IMR-90 (cell line): ENCODE results near the gene LTO1. TPM values are rescaled to one million over a fixed set of nuclear protein-coding genes. Genes with fewer than 3 reads are reported as not detected.

Experiments
- ATAC-seq: fragments of 200-7000 bp; cut with Tn5 transposase; 2 replicates; pipeline ENCODE4 v1.9.1; 2020; ENCODE audit warnings: low read depth, mild to moderate bottlenecking, moderate library complexity
- BruUV-seq: library from RNA; stranded (reverse); fragments of 400-500 nt; replicated peaks from 2 replicates; lab custom pipeline; 2021; lab: Mats Ljungman, UMichigan
- CTCF ChIA-PET: fragments of 300-600 bp; formaldehyde crosslinking; extraction: SDS; loops from one replicate; lab custom pipeline; 2021; ENCODE audit warnings: antibody characterized with exemption; lab: Yijun Ruan, JAX
- POLR2A ChIA-PET: fragments of 300-600 bp; sonication (Branson Sonifier 250); formaldehyde crosslinking; loops from one replicate; lab custom pipeline; 2022; ENCODE audit warnings: antibody characterized with exemption; ENCODE audit not compliant: unreplicated experiment; lab: Charles Lee
- DNase-seq: peaks from one replicate; pipeline ENCODE4 v3.0.0; 2013
- H2AFZ ChIP-seq: replicated peaks from 2 replicates; pipeline ENCODE3; 2013; ENCODE audit warnings: low read length, mild to moderate bottlenecking; ENCODE audit not compliant: poor library complexity
- H2AK5ac ChIP-seq: 2 replicates; pipeline ENCODE4 v1.6.1; 2013; ENCODE audit warnings: low read depth, low read length, inconsistent platforms
- H2AK9ac ChIP-seq: replicated peaks from 2 replicates; pipeline ENCODE3; 2013; ENCODE audit warnings: mild to moderate bottlenecking, low read depth, low read length, moderate library complexity; ENCODE audit not compliant: poor library complexity
- H2BK120ac ChIP-seq: 2 replicates; pipeline ENCODE4 v1.6.1; 2013; ENCODE audit warnings: low read depth, low read length, inconsistent platforms
- H2BK15ac ChIP-seq: 3 replicates; pipeline ENCODE4 v1.6.1; 2013; ENCODE audit warnings: low read depth, low read length, inconsistent platforms
- H2BK20ac ChIP-seq: 2 replicates; pipeline ENCODE4 v1.6.1; 2013; ENCODE audit warnings: low read depth, mild to moderate bottlenecking, inconsistent platforms, low read length, moderate library complexity
- H2BK5ac ChIP-seq: 2 replicates; pipeline ENCODE4 v1.6.1; 2013; ENCODE audit warnings: mild to moderate bottlenecking, low read depth, low read length, inconsistent platforms; ENCODE audit not compliant: poor library complexity, severe bottlenecking
- H3K14ac ChIP-seq: replicated peaks from 2 replicates; pipeline ENCODE4 v1.6.1; 2013; ENCODE audit warnings: low read depth, low read length, inconsistent platforms
- H3K18ac ChIP-seq: 2 replicates; pipeline ENCODE4 v1.6.1; 2013; ENCODE audit warnings: low read depth, low read length, control low read depth
- H3K23ac ChIP-seq: 2 replicates; pipeline ENCODE4 v1.6.1; 2013; ENCODE audit warnings: low read depth, low read length, inconsistent platforms
- H3K27ac ChIP-seq: 2 replicates; pipeline ENCODE4 v1.5.1; 2013; ENCODE audit warnings: mild to moderate bottlenecking, control low read depth, low read length; ENCODE audit not compliant: insufficient read depth
- H3K27me3 ChIP-seq: 2 replicates; pipeline ENCODE4 v1.6.1; 2013; ENCODE audit warnings: low read length; ENCODE audit not compliant: control insufficient read depth, insufficient read depth
- H3K36me3 ChIP-seq: 2 replicates; pipeline ENCODE4 v1.6.1; 2013; ENCODE audit warnings: low read length, mixed read lengths; ENCODE audit not compliant: control insufficient read depth, insufficient read depth
- H3K4ac ChIP-seq: 2 replicates; pipeline ENCODE4 v1.6.1; 2013; ENCODE audit warnings: low read depth, low read length, inconsistent platforms
- H3K4me1 ChIP-seq: 2 replicates; pipeline ENCODE4 v1.6.1; 2013; ENCODE audit warnings: low read length, mixed read lengths; ENCODE audit not compliant: control insufficient read depth, insufficient read depth
- H3K4me2 ChIP-seq: 2 replicates; pipeline ENCODE4 v1.6.1; 2013; ENCODE audit warnings: low read depth, mild to moderate bottlenecking, control low read depth, low read length, moderate library complexity
- H3K4me3 ChIP-seq: 2 replicates; pipeline ENCODE4 v1.5.1; 2013; ENCODE audit warnings: low read depth, mild to moderate bottlenecking, control low read depth, low read length, moderate library complexity; ENCODE audit not compliant: insufficient read depth
- H3K56ac ChIP-seq: 2 replicates; pipeline ENCODE4 v1.6.1; 2013; ENCODE audit warnings: low read length, inconsistent platforms; ENCODE audit not compliant: insufficient read depth; ENCODE audit errors: extremely low read depth
- H3K79me1 ChIP-seq, 2 experiments: 2 replicates each; pipeline ENCODE4 v1.6.1; 2013; ENCODE audit warnings: low read length in 2 of 2, inconsistent platforms in 1 of 2, low read depth in 1 of 2
- H3K9ac ChIP-seq: 2 replicates; pipeline ENCODE4 v1.6.1; 2013; ENCODE audit warnings: low read depth, low read length, control low read depth
- H3K9me1 ChIP-seq: 2 replicates; pipeline ENCODE4 v1.6.1; 2013; ENCODE audit warnings: low read length, inconsistent platforms; ENCODE audit not compliant: insufficient read depth
- H3K9me3 ChIP-seq: 2 replicates; pipeline ENCODE4 v1.6.1; 2013; ENCODE audit warnings: low read length; ENCODE audit not compliant: control insufficient read depth, insufficient read depth
- H4K20me1 ChIP-seq: 2 replicates; pipeline ENCODE4 v1.6.1; 2013; ENCODE audit warnings: low read length, inconsistent platforms; ENCODE audit not compliant: insufficient read depth
- H4K5ac ChIP-seq: 2 replicates; pipeline ENCODE4 v1.6.1; 2013; ENCODE audit warnings: mild to moderate bottlenecking, low read depth, low read length, control low read depth
- H4K8ac ChIP-seq, 2 experiments: 2 replicates each; pipeline ENCODE4 v1.6.1; 2013; ENCODE audit warnings: low read depth in 2 of 2, low read length in 2 of 2, control low read depth in 1 of 2, inconsistent platforms in 1 of 2
- H4K91ac ChIP-seq: 2 replicates; pipeline ENCODE4 v1.6.1; 2013; ENCODE audit warnings: low read depth, low read length, inconsistent platforms; ENCODE audit not compliant: insufficient read depth
- CEBPB ChIP-seq: IDR thresholded peaks from 2 replicates; pipeline ENCODE4 v1.6.1; 2012; ENCODE audit warnings: low read depth, low read length, improper control_type of control experiment
- CHD1 ChIP-seq: IDR thresholded peaks from 2 replicates; pipeline ENCODE4 v1.6.1; 2012; ENCODE audit warnings: low read depth, low read length, improper control_type of control experiment
- CTCF ChIP-seq: conservative IDR thresholded peaks from 2 replicates; pipeline ENCODE4 v1.5.1; 2012; ENCODE audit warnings: mild to moderate bottlenecking, low read depth, low read length, improper control_type of control experiment
- ELK1 ChIP-seq: fragments of 150-350 bp; IDR thresholded peaks from 2 replicates; pipeline ENCODE4 v1.6.1; 2016; ENCODE audit warnings: low read depth, mild to moderate bottlenecking, low read length, moderate library complexity, borderline replicate concordance
- FOS ChIP-seq: fragments of 150-350 bp; IDR thresholded peaks from 2 replicates; pipeline ENCODE4 v1.6.1; 2016; ENCODE audit warnings: low read depth, low read length
- MAFK ChIP-seq: IDR thresholded peaks from 2 replicates; pipeline ENCODE4 v1.6.1; 2012; ENCODE audit warnings: low read depth, low read length, improper control_type of control experiment
- MAZ ChIP-seq: IDR thresholded peaks from 2 replicates; pipeline ENCODE4 v1.6.1; 2012; ENCODE audit warnings: low read depth, mild to moderate bottlenecking, low read length, improper control_type of control experiment, moderate library complexity, borderline replicate concordance
- POLR2A ChIP-seq: IDR thresholded peaks from 2 replicates; pipeline ENCODE4 v1.6.1; 2012; ENCODE audit warnings: mild to moderate bottlenecking, low read depth, low read length
- RAD21 ChIP-seq: IDR thresholded peaks from 2 replicates; pipeline ENCODE4 v1.6.1; 2012; ENCODE audit warnings: low read length, improper control_type of control experiment
- RFX5 ChIP-seq: IDR thresholded peaks from 2 replicates; pipeline ENCODE4 v1.8.0; 2012; ENCODE audit warnings: low read depth, mild to moderate bottlenecking, low read length, moderate library complexity
- SMC3 ChIP-seq: fragments of 150-350 bp; IDR thresholded peaks from 2 replicates; pipeline ENCODE4 v1.6.1; 2016; ENCODE audit warnings: low read depth, mild to moderate bottlenecking, antibody characterized with exemption, low read length, moderate library complexity
- WGBS, 2 experiments: methylation state at CpG; one replicate each; pipeline versions ENCODE4 v1.1.5 to v1.1.7; 2013; ENCODE audit warnings: missing lambda C conversion rate in 2 of 2; ENCODE audit not compliant: insufficient read length in 1 of 2; ENCODE audit errors: extremely low coverage in 2 of 2; 5-methylcytosine and 5-hydroxymethylcytosine counted together
- dilution Hi-C: fragments of 300-500 bp; cut with HindIII; formaldehyde crosslinking; loops from one replicate; pipeline ENCODE4 v1.14.3; 2018; ENCODE audit warnings: low sequenced_read_pairs; ENCODE audit not compliant: unreplicated experiment
- in situ Hi-C: fragments of 300-500 bp; cut with MboI; formaldehyde crosslinking; loops from 3 replicates; pipeline ENCODE4 v1.14.3; 2019; ENCODE audit warnings: low sequenced_read_pairs, inconsistent platforms, mixed read lengths
- intact Hi-C: fragments of 100-400 bp; cut with micrococcal nuclease; formaldehyde crosslinking; loops from 2 replicates; pipeline ENCODE4 v1.10.0; 2022
- polyA plus RNA-seq, 3 experiments: library from polyadenylated mRNA; depleted of rRNA; stranded (reverse); fragments of >200 nt; gene quantifications; 2 replicates each; pipeline ENCODE4 v1.2.3, GENCODE V29; 2012; ENCODE audit warnings: low replicate concordance in 1 of 3
- total RNA-seq: library from RNA; depleted of rRNA; stranded (reverse); fragments of >200 nt; gene quantifications from 2 replicates; pipeline ENCODE4 v1.2.3, GENCODE V29; 2012

Gene LTO1
- total and polyA plus RNA-seq, 2 of the 4 experiments (the other 2 are of a cell fraction) = 8.2 to 23.5 TPM

GRCh38 chr11:69662021-69662698 lies 13.0 kb downstream of the LTO1 start (continued):
- TF ChIP-seq POLR2A = no peak

- no TSS peak for BruUV-seq
Measured at GRCh38 chr11:69661413-69661715, 13.8 kb downstream of the LTO1 start.

More at GRCh38 chr11:69661413-69661715, 13.8 kb downstream of the LTO1 start:
- no peak overlapping the region for H2AK5ac ChIP-seq
- H3K4me3 ChIP-seq = no peak overlapping the region
- H3K23ac ChIP-seq = no peak overlapping the region
- no peak overlapping the region for H3K56ac ChIP-seq
- no peak for TF ChIP-seq MAFK
- TF ChIP-seq CHD1 = no peak
- no peak for TF ChIP-seq RAD21
- no peak for TF ChIP-seq SMC3
- TF ChIP-seq FOS = no peak
- TF ChIP-seq ELK1 = no peak
- no peak for TF ChIP-seq RFX5
- no peak for TF ChIP-seq MAZ
- no peak for TF ChIP-seq POLR2A
- TF ChIP-seq CTCF = no peak
- TF ChIP-seq CEBPB = no peak
- intact Hi-C loops (no loop called here), dilution Hi-C loops (no loop called here), in situ Hi-C loops (loop anchor here (25.0 kb wide), 2 partner anchors 724 to 1049 kb away; no protein-coding TSS in a partner anchor)
- no peaks in the 10 kb centered on the region for H3K9me1 ChIP-seq
- H3K4me1 ChIP-seq = peaks cover 11% of the 10 kb centered on the region; the same call in 1 of the 2 replicates
- no peak for ATAC-seq
- no peak overlapping the region for H3K4ac ChIP-seq
- H3K79me1 ChIP-seq = peaks cover 0 to 15% of the 10 kb centered on the region in 2 experiments; a peak in 2 of 4 replicates
- no peak overlapping the region for H3K4me2 ChIP-seq
- H3K14ac ChIP-seq = no peak overlapping the region; the same call in 1 of the 2 replicates
- no peak overlapping the region for H2BK5ac ChIP-seq
- WGBS, 2 experiments = 88% methylated on average over 4 of the region's 10 CpGs; no CpG with 5 or more reads in 1 of the 2 experiments
- peaks cover 22% of the 10 kb centered on the region for H3K36me3 ChIP-seq
- no peak for DNase-seq
- no peak overlapping the region for H2BK120ac ChIP-seq
- no peak overlapping the region for H3K27ac ChIP-seq
- H2AK9ac ChIP-seq = no peak overlapping the region
- H2BK20ac ChIP-seq = no peak overlapping the region
- no peak overlapping the region for H3K9ac ChIP-seq
- ChIA-PET POLR2A (interaction anchor here (0.8 kb wide), 1 partner anchor 13 kb away, joined by 5 read pairs; no protein-coding TSS in a partner anchor), CTCF (interaction anchor here (0.8 to 1.1 kb wide), 2 partner anchors 9 to 530 kb away, joined by 3 to 4 read pairs; no protein-coding TSS in a partner anchor)
- H2AFZ ChIP-seq = no peak overlapping the region
- peaks cover 4% of the 10 kb centered on the region; the same call in 1 of the 2 replicates for H4K20me1 ChIP-seq
- no peaks in the 10 kb centered on the region for H3K9me3 ChIP-seq
- no peak overlapping the region for H2BK15ac ChIP-seq
- no peak overlapping the region for H4K5ac ChIP-seq
- H3K27me3 ChIP-seq = no peaks in the 10 kb centered on the region
- no peak overlapping the region for H4K8ac ChIP-seq
- no peak overlapping the region for H4K91ac ChIP-seq
- H3K18ac ChIP-seq = no peak overlapping the region
